Bronchial epithelial cell (primary cell): ENCODE results near the gene FBXL20. TPM values are rescaled to one million over a fixed set of nuclear protein-coding genes. Genes with fewer than 3 reads are reported as not detected.

Source experiments
- DNase-seq: peaks from one replicate; pipeline ENCODE4 v3.0.0-alpha.2; 2010; ENCODE audit warnings: low read depth
- FAIRE-seq: peaks from 2 replicates; lab custom pipeline; 2011; peaks lifted over from hg19 to GRCh38; lab: Jason Lieb, UNC
- H3K27me3 ChIP-seq: 2 replicates; pipeline ENCODE4 v1.5.1; 2011; ENCODE audit warnings: low read length; ENCODE audit not compliant: control insufficient read depth, insufficient read depth
- H3K36me3 ChIP-seq: 2 replicates; pipeline ENCODE4 v1.5.1; 2011; ENCODE audit warnings: low read length; ENCODE audit not compliant: control insufficient read depth, insufficient read depth
- H3K4me3 ChIP-seq: 2 replicates; pipeline ENCODE4 v1.5.1; 2011; ENCODE audit warnings: mild to moderate bottlenecking, low read depth, low read length, control low read depth
- CTCF ChIP-seq: IDR thresholded peaks from 2 replicates; pipeline ENCODE4 v1.5.1; 2011; ENCODE audit warnings: mild to moderate bottlenecking, moderate library complexity, low read length, control low read depth, inconsistent platforms; ENCODE audit not compliant: insufficient read depth, severe bottlenecking
- total RNA-seq: library from RNA; depleted of rRNA; stranded (reverse); fragments of >200 nt; gene quantifications from 2 replicates; pipeline ENCODE4 v1.2.1, GENCODE V29; 2014

The FBXL20 gene
- total RNA-seq, 1 donor from 2014 or later, result 9.0 TPM

- DNase-seq (no peak), FAIRE-seq (no peak)
- H3K27me3 ChIP-seq, result no peaks in the 10 kb centered on the region
- TF ChIP-seq CTCF, result no peak
- no peak overlapping the region for H3K4me3 ChIP-seq
- H3K36me3 ChIP-seq, result no peaks in the 10 kb centered on the region
Observed at GRCh38 chr17:39365872-39366271, 35.6 kb downstream of the FBXL20 start.

GRCh38 chr17:39365242-39365641, 36.2 kb downstream of the FBXL20 start:
- H3K4me3 ChIP-seq, result no peak overlapping the region
- no peaks in the 10 kb centered on the region for H3K27me3 ChIP-seq
- DNase-seq (no peak), FAIRE-seq (no peak)
- TF ChIP-seq CTCF, result no peak
- H3K36me3 ChIP-seq, result no peaks in the 10 kb centered on the region

GRCh38 chr17:39364236-39365025, 37.0 kb downstream of the FBXL20 start:
- no peak for FAIRE-seq
- Histone ChIP-seq H3K4me3 (no peak overlapping the region), H3K27me3 (no peaks in the 10 kb centered on the region), H3K36me3 (no peaks in the 10 kb centered on the region)
- TF ChIP-seq CTCF, result no peak
- DNase-seq, result no peak

GRCh38 chr17:39361064-39361463, 40.4 kb downstream of the FBXL20 start:
- Histone ChIP-seq H3K27me3 (no peaks in the 10 kb centered on the region), H3K36me3 (no peaks in the 10 kb centered on the region), H3K4me3 (no peak overlapping the region)
- no peak for TF ChIP-seq CTCF
- DNase-seq (no peak), FAIRE-seq (no peak)

- no peak overlapping the region for H3K4me3 ChIP-seq
- TF ChIP-seq CTCF, result no peak
- no peaks in the 10 kb centered on the region for H3K27me3 ChIP-seq
- DNase-seq (no peak), FAIRE-seq (no peak)
- no peaks in the 10 kb centered on the region for H3K36me3 ChIP-seq
Observed at GRCh38 chr17:39360537-39360936, 40.9 kb downstream of the FBXL20 start.

- no peak for FAIRE-seq
Observed at GRCh38 chr17:39359994-39360393, 41.4 kb downstream of the FBXL20 start.

More at GRCh38 chr17:39359994-39360393, 41.4 kb downstream of the FBXL20 start:
- Histone ChIP-seq H3K4me3 (no peak overlapping the region), H3K36me3 (no peaks in the 10 kb centered on the region), H3K27me3 (no peaks in the 10 kb centered on the region)
- TF ChIP-seq CTCF, result no peak
- no peak for DNase-seq
